Activated T-cell treated with anti-CD3 and anti-CD28 coated beads for 4 hours (primary cell): Measurements from ENCODE around the gene CCDC112.
"Not testable (repeated sequence)": the region's sequence is repeated elsewhere in the genome, so short reads cannot be mapped to it uniquely, and the experiment has no call there.

Experiments
- DNase-seq: peaks from one replicate; pipeline ENCODE4 v3.0.0-alpha.2; 2020

Gene CCDC112

GRCh38 chr5:115296124-115297022, at the start of gene CCDC112:
Gene CCDC112, minus strand, starts transcription at chr5:115296654. Its CDS starts 111 bp downstream, at chr5:115296543.
- peak; percentile 76 for DNase-seq

DNA sequence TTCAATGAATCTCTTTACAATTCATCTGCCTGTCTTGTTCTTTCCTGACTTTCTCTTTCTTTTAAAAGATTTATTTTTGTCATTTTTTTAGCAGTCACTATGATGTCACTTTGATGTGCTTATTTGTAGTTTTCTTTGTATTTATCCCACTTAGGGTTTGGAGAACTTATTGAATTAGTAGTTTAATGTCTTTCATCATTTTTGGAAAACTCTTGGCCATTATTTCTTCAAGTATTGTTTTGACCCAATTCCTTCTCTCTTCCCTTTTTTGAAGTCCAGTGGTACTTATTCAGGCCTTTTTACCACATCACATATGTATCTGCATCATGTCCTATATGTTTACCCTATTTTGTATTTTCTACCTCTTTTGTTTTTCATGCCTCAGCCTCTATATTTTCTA, 48.9 kb upstream of the CCDC112 start:
- no peak for DNase-seq

DNA sequence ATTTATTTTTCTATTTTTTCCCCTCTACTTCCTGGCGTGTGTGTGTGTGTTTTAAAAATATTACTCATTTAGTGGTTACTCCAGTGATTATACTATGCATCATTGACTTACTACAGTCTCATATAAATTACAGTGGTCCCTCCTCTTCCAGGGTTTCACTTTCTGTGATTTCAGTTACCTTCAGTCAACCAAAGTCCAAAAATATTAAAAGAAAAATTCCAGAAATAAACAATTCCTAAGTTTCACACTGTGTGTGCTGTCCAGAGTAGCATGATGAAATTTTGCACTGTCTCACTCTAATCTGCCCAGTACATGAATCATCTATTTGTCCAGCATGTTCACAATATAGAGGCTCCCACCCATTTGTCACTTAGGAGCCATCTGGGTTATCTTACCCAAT, 47.4 kb upstream of the CCDC112 start:
- DNase-seq, result no peak

GRCh38 chr5:115342590-115343377, 46.3 kb upstream of the CCDC112 start:
- DNase-seq, result no peak

- no peak for DNase-seq
Measured at GRCh38 chr5:115341745-115342144, 45.3 kb upstream of the CCDC112 start.

- DNase-seq, result no peak
Measured at GRCh38 chr5:115338851-115339250, 42.4 kb upstream of the CCDC112 start.

DNA sequence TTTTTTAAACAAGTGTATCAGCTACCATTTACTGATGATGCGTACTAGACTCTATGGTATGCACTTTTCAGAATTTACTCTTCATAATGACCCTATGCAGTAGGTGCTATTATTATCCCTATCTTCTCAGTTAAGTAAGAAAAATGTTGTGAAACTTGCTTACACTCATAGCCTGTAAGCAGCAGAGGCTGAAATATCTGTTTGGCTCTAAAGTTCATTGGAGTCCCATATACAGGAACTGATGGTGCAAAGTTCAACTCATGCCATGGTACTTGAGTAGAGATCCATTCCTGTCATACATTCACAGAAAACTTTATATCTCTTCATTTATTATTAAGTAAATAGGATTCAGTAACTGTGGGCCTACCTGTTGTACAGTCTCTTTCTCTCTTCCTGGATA, 41.4 kb upstream of the CCDC112 start:
- DNase-seq, result no peak

DNA sequence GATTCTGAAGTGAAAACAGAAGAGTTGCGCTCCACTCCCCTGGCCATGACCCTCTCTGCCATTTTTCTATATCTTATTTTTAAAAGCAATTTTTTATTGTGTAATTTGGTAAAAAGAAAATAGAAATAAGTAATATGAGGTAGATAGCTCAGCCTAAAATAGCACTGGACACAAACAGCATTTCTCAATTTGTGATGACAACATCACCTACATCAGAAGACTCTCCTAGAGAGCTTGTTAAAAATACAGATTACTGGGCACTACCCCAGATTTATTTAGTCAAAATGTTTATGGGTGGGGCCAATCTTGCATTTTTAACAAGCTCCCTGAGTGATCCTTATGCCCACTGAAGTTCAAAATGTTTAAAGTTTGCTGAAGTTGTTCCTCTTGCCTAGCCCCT, 40.5 kb upstream of the CCDC112 start:
- DNase-seq, result no peak

GRCh38 chr5:115336201-115336720, 39.8 kb upstream of the CCDC112 start:
- no peak for DNase-seq

- DNase-seq, result no peak
Measured at GRCh38 chr5:115335301-115335700, 38.8 kb upstream of the CCDC112 start.

GRCh38 chr5:115333164-115333563, 36.7 kb upstream of the CCDC112 start:
- no peak for DNase-seq

DNA sequence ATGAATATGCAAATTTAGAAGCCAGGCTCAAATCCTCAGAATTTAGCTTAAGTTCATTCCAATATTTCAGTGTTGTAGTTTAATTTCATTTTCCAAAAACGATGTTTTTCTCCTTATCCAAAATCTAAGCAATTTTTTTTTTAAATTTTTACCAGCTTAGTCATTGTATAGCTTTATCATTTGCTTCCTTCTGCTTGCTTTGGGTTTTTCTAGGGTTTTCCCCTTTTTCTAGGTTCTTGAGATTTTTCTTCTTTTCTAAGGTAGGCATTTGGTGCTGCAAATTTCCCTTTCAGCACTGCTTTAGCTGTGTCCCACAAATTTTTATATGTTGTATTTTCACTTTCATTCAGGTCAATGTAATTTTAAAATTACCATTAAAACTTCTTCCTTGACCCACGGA, 34.4 kb upstream of the CCDC112 start:
- DNase-seq, result no peak

DNA sequence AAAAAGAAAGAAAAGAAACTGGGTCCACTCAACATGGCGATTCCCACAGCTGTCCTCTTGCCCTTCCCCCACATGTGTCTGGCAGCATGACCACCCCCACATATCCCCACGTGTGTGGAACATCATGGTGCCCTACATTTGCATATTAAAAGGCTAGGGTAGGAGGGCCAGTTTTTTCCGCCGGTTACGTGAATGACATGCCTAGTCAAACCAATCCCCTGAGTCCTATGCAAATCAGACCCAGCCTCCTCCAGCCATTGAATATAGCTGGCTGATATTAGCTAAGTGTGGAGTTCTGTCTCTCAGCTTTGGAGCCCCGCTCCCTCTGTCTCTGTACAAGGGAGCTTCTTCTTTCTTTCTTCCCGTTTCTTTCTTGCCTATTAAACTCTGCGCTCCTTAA, 33.0 kb upstream of the CCDC112 start:
- no peak for DNase-seq

- not testable (repeated sequence) for DNase-seq
Measured at GRCh38 chr5:115328617-115329274, 32.3 kb upstream of the CCDC112 start.

GRCh38 chr5:115325296-115325959, 29.0 kb upstream of the CCDC112 start:
- no peak for DNase-seq

GRCh38 chr5:115324021-115324420, 27.6 kb upstream of the CCDC112 start:
- DNase-seq, result no peak

- no peak for DNase-seq
Measured at GRCh38 chr5:115322729-115323128, 26.3 kb upstream of the CCDC112 start.

DNA sequence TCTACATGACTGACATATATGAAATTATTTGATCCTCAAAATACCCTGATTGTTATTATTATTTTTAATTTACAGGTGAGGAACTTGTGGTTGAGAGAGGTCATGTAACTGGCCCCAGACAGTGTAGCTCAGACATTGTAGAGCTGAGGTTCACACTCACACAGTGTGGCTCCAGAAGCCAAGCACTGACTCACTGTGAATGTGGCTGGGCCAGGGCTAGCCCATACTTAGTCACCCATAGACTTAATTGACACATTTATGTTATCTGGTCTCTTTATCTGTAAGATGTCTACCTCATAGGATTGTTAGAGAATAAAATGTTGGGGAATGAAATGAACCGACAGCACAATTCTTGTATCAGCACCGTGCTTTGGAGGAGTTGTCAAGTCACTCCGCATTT, 24.9 kb upstream of the CCDC112 start:
- no peak for DNase-seq

- no peak for DNase-seq
Measured at GRCh38 chr5:115320515-115320914, 24.1 kb upstream of the CCDC112 start.

DNA sequence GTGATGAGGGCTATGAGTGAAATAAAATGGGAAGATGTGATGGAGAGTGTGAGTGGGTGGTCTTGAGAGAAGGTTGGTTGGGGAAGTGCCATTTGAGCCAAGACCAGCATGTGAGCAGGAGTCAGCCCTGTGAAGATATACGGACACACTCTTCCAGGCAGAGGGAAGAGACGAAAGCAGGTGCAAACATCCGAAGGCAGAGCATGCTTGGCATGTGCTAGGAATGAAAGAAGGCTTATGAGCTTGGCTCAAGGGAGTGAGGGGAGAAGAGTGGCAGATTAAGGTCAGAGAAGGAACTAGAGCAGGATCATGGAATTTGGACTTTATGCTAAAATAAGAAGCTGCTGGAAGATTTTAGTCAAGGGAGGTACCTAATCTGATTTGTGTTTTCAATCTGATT, 23.6 kb upstream of the CCDC112 start:
- DNase-seq, result no peak

DNA sequence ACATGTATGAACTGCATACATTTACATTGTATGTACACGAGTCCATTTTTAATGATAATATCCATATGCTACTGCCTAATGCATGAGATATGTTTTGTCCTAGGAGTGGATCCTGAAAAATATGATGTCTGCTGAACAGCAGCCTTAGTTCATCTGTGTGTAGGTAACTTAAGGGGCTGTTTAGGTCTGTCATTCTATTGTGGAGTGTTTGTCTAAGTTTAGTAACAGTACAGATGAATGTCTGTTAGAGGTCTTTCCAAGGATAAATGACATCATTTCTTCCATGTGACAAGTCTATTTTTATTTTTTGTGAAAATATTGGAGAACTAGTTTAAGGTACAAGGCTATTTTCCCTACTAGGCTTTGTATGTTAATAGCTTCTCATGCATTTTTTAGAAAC, 22.6 kb upstream of the CCDC112 start:
- DNase-seq, result no peak

DNA sequence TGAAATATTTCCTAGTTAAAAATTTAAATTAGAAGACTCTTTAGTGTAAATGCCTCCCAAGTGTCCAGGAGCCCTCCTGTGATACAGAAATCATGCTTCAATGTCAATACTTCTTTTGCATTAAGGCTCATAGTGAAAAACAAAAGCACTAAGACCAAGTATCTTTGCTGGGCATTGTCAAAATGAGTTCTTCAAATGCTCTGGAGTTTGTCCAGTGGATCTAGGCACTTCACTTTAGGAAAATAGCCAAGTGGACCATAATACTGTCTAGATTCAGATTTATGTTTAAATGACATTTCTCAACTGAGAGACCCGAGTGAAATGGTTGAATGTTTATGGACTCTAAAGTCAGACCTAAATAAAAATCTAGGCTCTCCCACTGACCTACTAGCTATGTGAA, 21.3 kb upstream of the CCDC112 start:
- DNase-seq, result no peak

DNA sequence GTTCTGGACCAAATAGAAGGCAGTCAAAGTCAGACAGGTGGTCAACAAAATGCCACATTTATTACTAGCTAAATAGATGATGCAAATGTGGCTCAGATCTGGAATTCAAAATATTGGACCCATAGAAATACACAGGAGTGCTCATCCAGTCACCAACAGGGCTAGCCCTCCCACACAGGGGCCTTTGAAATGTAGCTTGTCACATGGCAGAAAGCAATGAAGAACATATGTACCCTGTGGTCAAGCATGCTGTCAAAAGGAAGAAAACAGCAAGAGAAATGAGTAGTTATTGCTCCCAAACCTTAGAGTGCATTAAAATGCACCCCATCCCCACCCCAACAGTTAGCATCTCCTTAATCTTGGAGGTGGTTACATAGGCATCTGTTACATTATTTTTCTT, 20.9 kb upstream of the CCDC112 start:
- DNase-seq, result no peak
